COLO668 (cell line): ENCODE measurements around the gene APOL1.
"Not testable (repeated sequence)": the region's sequence is repeated elsewhere in the genome, so short reads cannot be mapped to it uniquely, and the experiment has no call there.

Experiments used
- DNase-seq: peaks from one replicate; lab custom pipeline; 2025; ENCODE audit not compliant: unreplicated experiment; lab: John Stamatoyannopoulos, UW

Gene APOL1, protein sequence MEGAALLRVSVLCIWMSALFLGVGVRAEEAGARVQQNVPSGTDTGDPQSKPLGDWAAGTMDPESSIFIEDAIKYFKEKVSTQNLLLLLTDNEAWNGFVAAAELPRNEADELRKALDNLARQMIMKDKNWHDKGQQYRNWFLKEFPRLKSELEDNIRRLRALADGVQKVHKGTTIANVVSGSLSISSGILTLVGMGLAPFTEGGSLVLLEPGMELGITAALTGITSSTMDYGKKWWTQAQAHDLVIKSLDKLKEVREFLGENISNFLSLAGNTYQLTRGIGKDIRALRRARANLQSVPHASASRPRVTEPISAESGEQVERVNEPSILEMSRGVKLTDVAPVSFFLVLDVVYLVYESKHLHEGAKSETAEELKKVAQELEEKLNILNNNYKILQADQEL

DNA sequence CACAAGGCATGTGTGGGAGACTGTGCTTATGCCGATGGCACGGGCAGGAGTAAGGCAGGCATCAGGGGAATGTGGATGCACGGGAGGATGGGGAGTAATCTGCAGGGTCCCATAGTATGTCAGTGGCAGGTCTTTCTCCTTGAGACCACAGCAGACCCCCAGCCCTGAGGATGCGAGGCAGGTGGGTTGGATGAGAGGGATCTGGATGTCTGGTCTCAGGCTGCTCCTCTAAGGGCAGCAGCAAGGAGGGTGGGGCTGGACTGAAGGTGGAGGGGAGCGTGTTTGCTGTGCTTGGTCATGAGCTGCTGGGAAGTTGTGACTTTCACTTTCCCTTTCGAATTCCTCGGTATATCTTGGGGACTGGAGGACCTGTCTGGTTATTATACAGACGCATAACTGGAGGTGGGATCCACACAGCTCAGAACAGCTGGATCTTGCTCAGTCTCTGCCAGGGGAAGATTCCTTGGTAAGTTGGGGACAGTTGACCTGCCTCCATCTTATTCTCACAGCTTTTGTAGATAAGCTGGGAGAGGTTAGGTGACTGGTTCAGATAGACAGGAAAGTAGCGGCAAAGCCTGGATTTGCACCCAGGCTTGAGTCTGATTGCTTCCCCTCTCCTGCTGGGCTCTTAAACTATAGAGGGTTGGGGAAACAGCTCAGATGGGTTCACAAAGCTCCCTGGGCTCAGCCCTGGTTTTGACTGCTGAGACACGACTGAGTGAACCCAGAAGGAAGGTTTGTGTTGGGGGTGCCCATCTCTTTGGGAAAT lies at the start of gene APOL1:
Gene APOL1, plus strand, starts transcription at position 380 of the 769 bp plus-strand sequence. CDS start 1,823 bp downstream, outside the sequence.
- no peak for DNase-seq

DNA sequence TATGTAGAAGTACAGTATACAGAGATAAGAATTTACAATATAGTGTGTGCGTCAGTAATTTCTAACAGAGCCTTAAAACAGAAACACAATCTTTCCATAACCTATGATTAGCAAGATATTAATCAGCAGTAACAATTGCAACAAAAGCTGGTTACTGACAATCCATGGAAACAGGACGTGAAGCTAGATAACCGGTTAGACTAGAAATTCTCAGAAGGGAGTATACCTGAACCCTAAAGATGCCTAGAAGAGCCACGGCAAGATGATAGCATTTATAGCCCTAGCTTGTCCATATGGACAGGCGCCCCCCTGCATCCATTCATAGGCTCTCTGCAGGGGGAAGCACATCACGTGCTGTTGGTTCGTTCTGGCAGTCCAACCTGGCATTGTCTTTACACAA lies 49.5 kb upstream of the APOL1 start:
- DNase-seq = not testable (repeated sequence)

DNA sequence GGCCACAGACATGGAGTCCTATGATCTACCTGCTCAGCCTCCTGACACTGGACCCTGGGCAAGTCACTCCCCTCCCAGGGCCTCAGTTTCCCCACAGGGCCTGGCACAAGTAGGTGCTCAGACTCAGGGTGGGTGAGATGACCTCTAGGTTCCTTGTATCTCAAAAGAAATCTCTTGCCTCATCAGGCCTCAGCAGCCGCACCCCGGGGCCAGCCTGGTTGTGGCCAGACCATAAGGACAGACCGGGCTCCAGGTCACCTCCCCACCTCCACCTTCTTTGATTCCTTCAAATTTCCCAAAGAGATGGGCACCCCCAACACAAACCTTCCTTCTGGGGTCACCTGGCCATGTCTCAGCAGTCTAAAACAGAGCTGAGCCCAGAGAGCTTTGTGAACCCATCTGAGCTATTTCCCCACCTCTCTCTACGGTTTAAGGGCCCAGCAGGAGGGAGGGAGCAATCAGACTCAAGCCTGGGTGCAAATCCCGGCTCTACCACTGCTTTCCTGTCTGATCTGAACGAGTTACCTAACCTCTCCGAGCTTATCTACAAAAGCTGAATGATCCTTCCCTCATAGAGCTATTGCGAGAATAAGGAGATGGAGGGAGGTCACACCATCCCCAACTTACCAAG lies 48.8 kb upstream of the APOL1 start:
- DNase-seq = no peak

DNA sequence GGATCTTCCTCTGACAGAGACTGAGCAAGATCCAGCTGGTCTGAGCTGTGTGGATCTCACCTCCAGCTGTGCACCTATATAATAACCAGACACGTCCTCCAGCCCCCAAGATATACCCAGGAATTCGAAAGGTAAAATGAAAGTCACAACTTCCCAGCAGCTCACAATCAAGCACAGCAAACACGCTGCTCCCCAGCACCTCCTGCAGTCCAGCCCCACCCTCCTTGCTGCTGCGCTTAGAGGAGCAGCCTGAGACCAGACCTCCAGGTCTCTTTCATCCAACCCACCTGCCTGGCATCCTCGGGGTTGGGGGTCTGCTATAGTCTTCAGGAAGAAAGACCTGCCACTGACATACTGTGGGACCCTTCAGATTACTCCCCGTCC lies 48.3 kb upstream of the APOL1 start:
- DNase-seq = no peak

DNA sequence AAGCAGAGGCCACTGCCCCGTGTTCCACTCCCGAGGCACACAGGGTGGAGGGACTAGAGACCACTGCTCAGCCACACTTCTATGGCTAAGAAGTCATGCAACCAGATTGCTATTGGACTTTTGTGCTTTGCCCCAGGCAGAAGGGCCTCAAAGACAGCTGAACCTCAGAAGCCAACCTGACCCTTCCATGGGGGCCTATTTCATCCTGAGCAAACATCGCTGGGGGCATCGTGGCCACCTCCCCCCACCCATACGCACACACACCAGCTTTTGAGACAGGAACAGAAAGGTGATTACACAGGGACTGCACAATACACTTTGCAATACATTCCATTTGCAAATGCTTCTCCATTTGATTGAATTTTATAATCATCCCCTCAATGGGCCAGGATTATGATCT lies 47.4 kb upstream of the APOL1 start:
- not testable (repeated sequence) for DNase-seq

DNA sequence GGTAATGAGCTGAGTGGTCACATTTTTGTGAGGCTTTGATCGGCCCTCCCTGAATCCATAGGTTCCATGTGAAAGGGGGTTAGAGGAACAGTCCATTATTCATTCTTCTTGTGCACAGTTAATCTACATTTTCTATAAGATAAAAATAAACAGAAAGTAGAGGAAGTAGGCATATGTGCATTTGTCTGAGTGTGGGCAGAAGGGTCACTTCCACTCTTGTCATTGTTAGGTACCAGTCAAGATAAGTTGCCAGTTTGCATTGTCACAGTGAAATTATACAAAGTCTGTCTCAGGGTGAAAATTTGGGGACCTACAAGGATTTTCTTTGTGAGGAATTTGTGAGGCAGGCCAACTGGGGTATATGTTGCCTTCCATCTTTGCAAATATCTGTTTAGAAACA lies 46.7 kb upstream of the APOL1 start:
- DNase-seq = no peak

DNA sequence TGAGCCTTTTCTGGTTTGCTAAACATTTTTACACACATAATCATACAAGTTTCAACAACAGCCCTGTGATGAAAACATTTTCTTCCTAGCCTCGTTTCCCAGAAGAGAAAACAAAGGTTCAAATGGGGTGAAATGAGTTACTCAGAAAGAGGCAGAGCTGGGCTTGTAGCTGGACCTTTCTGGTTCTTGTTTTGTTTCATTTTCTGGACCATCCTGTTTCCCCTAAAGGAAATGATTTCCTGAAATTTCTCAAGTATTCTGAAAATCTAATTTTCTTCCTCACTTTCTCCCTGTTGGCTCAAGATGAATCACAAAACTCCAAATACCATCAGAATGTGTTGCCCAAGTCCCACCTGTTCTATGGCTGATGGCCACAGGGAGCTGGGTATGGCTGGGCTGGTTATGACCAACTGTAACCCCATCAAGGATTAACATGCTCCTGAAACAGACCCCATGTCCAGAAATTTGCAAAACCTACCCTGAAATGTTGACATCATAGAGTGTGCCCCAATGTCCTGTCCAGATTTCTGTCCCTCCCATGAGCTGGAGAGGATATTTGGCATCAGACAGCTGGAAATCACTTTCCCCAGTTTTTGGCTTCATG lies 44.7 kb upstream of the APOL1 start:
- DNase-seq = no peak

DNA sequence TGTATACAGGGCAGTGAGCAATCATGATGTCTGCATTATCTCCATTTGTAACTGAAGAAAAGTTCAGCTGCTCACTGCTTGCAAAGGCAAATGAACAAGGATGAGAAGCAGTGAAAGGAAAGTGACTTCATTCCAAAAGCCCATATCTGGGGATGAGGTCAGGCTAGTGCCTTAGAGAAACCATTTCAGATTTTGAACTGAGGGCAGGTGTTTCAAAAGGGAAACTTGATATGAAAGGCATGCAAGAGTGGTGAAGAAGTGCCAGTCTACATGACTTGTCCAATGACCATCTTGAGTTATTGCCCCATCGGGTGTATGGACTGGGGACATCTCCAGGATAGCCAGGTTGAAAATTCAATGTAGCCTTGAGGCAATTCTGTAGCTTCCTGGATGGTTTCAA lies 44.0 kb upstream of the APOL1 start:
- no peak for DNase-seq

DNA sequence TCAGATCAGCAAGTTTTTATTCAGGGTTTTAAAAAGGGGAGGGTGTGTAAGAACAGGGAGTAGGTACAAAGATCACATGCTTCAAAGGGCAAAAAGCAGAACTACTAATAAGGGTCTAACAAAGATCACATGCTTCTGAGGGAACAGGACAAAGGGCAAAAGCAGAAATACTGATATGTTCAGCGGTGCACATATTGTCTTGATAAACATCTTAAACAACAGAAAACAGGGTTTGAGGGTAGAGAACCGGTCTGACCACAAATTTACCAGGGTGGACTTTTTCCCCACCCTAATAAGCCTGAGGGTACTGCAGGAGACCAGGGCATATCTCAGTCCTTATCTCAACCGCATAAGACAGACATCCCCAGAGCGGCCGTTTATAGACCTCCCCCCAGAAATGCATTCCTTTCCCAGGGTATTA lies 43.4 kb upstream of the APOL1 start:
- DNase-seq = not testable (repeated sequence)

DNA sequence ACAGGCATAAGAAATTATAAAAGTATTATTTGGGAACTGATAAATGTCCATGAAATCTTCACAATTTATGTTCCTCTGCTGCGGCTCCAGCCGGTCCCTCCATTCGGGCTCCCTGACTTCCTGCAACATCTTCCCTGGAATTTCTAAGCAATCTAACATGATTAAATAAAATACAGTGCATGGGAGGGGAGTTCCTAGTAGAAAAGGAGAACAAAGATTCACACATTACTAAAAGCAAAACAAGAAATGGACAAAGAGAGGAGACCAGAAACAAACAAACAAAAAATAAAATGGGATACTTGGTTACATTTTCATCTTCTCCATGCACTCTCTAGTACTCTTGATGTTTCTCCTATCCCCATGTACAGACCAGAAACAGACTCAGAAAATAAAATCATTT lies 42.7 kb upstream of the APOL1 start:
- no peak for DNase-seq

DNA sequence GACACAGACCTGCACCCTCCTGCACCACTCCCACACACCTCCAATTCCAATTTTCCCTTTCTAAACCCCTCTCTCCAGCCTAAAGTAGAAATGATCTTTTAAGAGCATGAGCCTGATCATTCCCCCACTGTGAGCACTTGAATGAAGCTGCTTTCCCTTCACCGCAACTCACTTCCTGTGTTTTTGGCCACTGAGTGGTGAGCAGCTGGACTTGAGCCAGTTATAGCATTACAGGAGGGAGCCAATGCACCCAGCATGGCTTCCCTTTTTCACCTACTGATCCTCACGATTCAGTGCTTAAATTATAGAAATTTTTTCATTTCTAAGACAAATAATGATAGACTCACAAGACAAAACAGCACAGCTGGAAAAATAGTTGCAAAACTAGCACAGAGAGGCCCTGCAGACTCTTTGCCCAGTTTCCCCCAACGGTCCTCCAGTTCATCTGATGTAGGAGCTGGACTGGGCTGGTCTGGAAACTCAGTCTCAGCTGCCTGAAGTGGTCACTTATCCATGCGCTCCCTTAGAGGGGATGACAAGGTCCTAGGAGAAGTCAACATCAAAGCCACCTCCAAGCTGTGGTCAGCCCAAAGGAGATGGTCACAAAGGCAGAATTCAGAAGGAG lies 41.6 kb upstream of the APOL1 start:
- no peak for DNase-seq

DNA sequence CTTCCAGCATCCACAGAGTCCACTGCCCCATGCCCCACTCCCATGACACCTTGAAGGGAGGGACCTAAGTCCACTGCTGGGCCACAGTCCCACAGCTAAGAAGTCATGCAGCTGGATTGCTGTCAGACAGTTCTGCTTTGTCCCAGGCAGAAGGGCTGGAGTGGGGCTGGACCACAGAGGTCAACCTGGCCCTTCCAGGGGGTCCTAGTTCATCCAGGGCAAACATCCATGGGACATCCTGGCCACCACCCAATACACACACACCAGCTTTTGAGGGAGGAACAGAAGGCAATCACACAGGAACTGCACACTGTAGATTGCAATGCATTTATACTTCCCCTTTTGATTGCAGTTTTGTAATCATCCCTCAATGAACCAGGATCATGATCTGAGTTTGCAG lies 40.0 kb upstream of the APOL1 start:
- DNase-seq = no peak

DNA sequence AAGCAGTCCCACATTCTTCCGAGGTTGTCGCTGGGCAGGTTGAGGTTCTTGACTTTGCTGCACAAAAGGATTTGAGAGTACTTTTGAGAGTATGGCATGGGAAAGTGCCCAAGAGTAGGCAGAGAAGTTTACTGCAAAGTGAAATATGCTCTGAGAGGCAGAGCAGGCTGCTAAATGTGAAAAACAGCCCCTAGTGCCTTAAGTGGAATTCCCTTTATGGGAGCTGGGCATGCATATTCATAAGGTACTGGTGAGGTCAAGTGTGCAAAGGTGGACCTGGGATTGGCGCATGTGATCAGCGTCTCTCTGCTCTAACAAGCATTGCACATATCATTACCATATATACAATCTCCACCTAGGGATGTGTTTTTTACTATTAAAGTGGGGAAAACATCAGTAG lies 39.3 kb upstream of the APOL1 start:
- DNase-seq = no peak

DNA sequence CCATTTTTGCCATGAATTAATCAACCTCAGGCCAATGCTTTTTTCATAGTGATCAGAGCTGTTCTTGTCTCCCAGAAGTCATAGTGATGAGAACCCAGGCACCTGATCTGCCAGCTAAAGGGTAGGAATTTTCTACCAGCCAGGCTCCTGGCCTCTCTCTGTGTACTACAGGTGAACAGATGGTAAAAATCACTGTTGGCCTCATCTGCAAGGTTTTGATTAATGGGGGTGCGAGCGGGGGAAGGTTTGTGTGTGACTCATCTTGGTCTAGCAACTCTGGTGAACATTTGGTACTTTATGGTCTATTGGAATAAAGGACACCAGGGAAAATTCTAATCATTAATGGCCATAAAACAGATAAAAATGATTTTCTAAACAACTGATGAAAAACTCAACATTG lies 37.0 kb upstream of the APOL1 start:
- DNase-seq = no peak

DNA sequence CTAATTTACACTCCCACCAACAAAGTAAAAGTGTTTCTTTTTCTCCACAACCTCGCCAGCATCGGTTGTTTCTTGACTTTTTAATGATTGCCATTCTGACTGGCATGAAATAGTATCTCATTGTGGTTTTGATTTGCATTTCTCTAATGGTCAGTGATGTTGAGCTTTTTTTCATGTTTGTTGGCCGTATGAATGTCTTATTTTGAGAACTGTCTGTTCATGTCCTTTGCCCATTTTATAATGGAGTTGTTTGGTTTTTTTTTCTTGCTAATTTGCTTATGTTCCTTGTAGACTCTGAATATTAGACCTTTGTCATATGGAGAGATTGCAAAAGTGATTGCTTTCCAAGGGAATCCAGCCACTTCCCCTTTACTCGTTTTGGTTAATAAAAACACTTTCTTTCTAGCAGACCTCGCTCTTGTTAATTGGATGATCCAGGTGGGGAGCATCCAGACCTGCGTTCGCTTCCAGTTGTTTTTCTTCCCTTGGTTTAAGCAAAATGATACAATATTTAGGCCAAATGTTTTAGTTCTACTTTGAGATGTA lies 34.2 kb upstream of the APOL1 start:
- DNase-seq = no peak

DNA sequence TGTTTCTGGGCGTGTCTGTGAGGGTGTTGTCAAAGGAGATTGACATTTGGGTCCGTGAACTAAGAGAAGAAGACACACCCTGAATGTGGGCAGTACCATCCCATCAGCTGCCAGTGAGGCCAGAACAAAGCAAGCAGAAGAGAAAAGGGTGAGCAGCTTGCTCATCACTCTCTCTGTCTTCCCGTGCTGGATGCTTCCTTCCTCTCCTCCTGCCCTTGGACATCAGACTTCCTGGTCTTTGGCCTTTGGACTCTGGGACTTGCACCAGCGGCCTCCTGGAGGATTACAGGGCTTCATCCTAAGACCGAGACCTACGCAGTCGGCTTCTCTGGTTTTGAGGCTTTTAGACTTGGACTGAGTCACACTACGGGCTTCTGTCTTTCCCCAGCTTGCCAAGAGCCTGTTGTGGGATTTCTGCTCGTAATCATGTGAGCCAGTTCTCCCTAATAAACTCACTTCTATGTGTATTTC lies 32.4 kb upstream of the APOL1 start:
- DNase-seq = no peak

DNA sequence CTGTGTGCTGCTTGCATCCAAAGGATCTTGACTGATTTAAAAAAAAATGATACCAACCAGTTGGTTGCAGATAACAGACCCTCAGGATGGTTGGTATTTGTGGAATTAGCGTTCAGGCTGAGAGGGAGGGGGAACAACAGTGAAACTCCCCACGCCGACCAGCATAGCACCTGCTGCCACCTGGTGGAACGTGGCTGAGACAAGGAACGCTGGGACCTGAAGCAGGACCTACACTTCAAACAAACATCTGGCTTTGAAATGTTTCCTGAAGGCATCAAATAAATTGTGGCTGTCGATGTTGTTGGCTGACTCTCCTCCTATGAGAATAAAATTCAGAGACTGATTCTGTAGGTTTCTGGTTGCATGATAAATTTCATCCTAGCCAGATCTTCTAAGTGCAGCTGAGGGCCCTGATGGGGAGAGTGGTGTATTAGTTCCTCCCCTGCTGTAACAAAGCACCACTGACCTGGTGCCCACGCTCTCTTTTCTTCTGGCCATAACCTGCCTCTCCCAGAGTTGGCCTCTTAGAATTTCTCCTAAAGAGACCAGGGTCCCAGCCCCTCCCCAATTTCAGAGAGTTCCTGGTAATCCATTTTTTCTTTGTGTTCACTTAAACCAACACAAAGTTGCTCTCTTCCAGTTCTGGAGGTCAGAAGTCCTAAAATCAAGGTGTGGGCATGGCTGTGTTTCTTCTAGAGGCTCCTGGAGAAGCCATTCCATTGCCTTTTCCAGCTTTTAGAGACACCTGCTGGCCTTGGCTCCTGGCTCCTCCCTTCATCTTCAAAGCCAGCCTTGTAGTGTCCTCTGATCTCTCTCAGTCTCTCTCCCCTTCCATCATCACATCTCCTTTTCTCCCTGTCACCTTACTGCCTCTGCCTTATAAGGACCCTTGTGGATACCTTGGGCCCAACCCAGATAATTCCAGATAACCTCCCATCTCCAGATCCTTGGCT lies 30.9 kb upstream of the APOL1 start:
- peak; percentile 45 for DNase-seq

DNA sequence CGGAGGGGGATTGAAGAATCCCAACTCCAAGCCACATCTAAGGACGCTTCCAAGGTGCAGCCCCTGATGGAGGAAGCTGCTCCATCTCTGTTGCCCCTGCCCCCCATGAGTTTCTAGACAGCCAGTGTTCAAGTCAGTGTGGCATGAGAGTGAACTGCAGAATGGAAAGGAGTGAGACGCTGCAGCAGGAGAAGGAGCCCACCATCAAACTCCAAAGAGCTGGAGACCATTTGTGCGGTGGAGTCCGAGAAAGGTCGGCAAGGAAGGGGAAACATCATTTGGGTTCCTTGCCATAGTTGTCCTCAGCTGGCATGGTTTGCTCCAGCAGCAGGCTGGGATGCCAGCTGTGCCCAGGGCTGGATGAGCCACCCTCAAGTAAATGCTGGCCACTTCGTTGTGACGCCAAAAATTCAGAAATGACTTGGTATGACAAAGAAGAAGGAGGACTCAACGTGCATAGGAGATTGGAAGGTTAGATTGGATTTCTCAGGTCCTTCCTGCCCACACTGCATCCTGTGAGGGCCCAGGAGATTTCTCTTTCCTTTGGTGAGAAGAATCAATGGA lies 30.0 kb upstream of the APOL1 start:
- DNase-seq = no peak

DNA sequence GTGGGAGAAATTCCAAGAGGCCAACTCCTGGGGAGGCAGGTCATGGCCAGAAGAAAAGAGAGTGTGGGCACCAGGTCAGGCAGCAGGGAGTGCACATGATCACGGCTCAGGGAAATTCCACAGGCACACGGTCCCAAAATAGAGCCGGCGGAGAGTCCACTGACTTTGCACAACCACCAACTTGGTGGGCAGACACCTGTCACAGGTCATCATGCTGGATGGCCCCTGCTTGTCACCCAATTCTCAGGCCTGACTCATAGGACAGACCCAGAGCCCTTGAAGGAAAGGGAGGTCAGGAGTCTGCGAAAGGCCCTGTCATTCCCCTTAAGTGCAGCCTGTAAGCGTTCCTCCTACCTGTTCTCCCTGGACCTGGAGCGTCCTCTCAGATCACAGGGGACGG lies 29.4 kb upstream of the APOL1 start:
- no peak for DNase-seq
